Neural cell (in vitro differentiated cells): ENCODE measurements around the gene TAGAP. TPM values are rescaled to one million over a fixed set of nuclear protein-coding genes. Genes with fewer than 3 reads are reported as not detected.

Experiments used
- H2AFZ ChIP-seq: fragments of 200-600, 300-800 bp; sonication (generic), shearing (Covaris generic); 2 replicates; pipeline ENCODE4 v1.6.0; 2014; ENCODE audit warnings: low read depth, mild to moderate bottlenecking, antibody characterized with exemption, low read length, moderate library complexity
- H3F3A ChIP-seq: fragments of 200-600 bp; shearing (Covaris generic); 2 replicates; pipeline ENCODE4 v1.6.1; 2016; ENCODE audit warnings: mild to moderate bottlenecking, moderate library complexity, mixed read lengths, antibody characterized with exemption, low read length; ENCODE audit not compliant: insufficient read depth, poor library complexity, severe bottlenecking
- H3K27ac ChIP-seq: fragments of 200-600, 300-800 bp; sonication (generic), shearing (Covaris generic); 2 replicates; pipeline ENCODE4 v1.5.1; 2014; ENCODE audit warnings: mild to moderate bottlenecking, low read length, moderate library complexity
- H3K27me3 ChIP-seq: fragments of 300-800, 200-600 bp; sonication (generic), shearing (Covaris generic); 2 replicates; pipeline ENCODE4 v1.6.0; 2014; ENCODE audit warnings: mild to moderate bottlenecking, low read depth, low read length, moderate library complexity; ENCODE audit not compliant: insufficient read depth
- H3K36me3 ChIP-seq: fragments of 300-800, 200-600 bp; sonication (generic), shearing (Covaris generic); 2 replicates; pipeline ENCODE4 v1.5.1; 2014; ENCODE audit warnings: mild to moderate bottlenecking, antibody characterized with exemption, low read length, moderate library complexity; ENCODE audit not compliant: insufficient read depth
- H3K4me2 ChIP-seq: fragments of 300-800, 200-600 bp; sonication (generic), shearing (Covaris generic); 2 replicates; pipeline ENCODE4 v1.6.0; 2014; ENCODE audit warnings: mild to moderate bottlenecking, low read length
- H3K4me3 ChIP-seq: fragments of 300-800, 200-600 bp; sonication (generic), shearing (Covaris generic); 2 replicates; pipeline ENCODE4 v1.5.1; 2014; ENCODE audit warnings: mild to moderate bottlenecking, low read length, moderate library complexity
- H3K79me2 ChIP-seq: fragments of 200-600 bp; shearing (Covaris generic); replicated peaks from 2 replicates; pipeline ENCODE4 v1.6.0; 2014; ENCODE audit warnings: mild to moderate bottlenecking, low read length, moderate library complexity; ENCODE audit not compliant: insufficient read depth
- H3K9ac ChIP-seq: fragments of 300-800, 200-600 bp; sonication (generic), shearing (Covaris generic); 2 replicates; pipeline ENCODE4 v1.6.1; 2016; ENCODE audit warnings: mild to moderate bottlenecking, low read length, mixed read lengths
- H3K9me2 ChIP-seq: fragments of 200-600 bp; shearing (Covaris generic); 2 replicates; pipeline ENCODE4 v1.6.1; 2016; ENCODE audit warnings: mild to moderate bottlenecking, low read length, mixed read lengths; ENCODE audit not compliant: insufficient read depth
- H3K9me3 ChIP-seq: fragments of 200-600, 300-800 bp; sonication (generic), shearing (Covaris generic); 2 replicates; pipeline ENCODE4 v1.6.1; 2016; ENCODE audit warnings: mild to moderate bottlenecking, mixed run types, low read length, moderate library complexity, mixed read lengths
- H4K20me1 ChIP-seq: fragments of 200-600 bp; shearing (Covaris generic); 2 replicates; pipeline ENCODE4 v1.6.1; 2016; ENCODE audit warnings: mild to moderate bottlenecking, mixed run types; ENCODE audit not compliant: insufficient read depth
- CTCF ChIP-seq: fragments of 450-650 bp; IDR thresholded peaks from 2 replicates; pipeline ENCODE4 v1.5.1; 2014; ENCODE audit warnings: antibody characterized with exemption, mild to moderate bottlenecking, moderate library complexity; ENCODE audit not compliant: poor library complexity, severe bottlenecking
- EP300 ChIP-seq: fragments of 450-650 bp; conservative IDR thresholded peaks from 2 replicates; pipeline ENCODE4 v1.6.1; 2014; ENCODE audit warnings: antibody characterized with exemption, mild to moderate bottlenecking, moderate library complexity; ENCODE audit not compliant: poor library complexity, severe bottlenecking
- EZH2 ChIP-seq: fragments of 200-600, 300-800 bp; shearing (Covaris generic), sonication (generic); IDR thresholded peaks from 2 replicates; pipeline ENCODE4 v1.6.1; 2014; ENCODE audit warnings: antibody characterized with exemption, low read length, borderline replicate concordance, mild to moderate bottlenecking; ENCODE audit not compliant: insufficient read depth, poor library complexity, severe bottlenecking
- MXI1 ChIP-seq: fragments of 450-650 bp; conservative IDR thresholded peaks from 2 replicates; pipeline ENCODE4 v1.6.1; 2014; ENCODE audit warnings: antibody characterized with exemption, mild to moderate bottlenecking; ENCODE audit not compliant: poor library complexity, severe bottlenecking
- POLR2AphosphoS5 ChIP-seq: IDR thresholded peaks from 2 replicates; pipeline ENCODE4 v1.6.1; 2012
- RAD21 ChIP-seq: fragments of 450-650 bp; conservative IDR thresholded peaks from 2 replicates; pipeline ENCODE4 v1.6.1; 2014; ENCODE audit warnings: antibody characterized with exemption, mild to moderate bottlenecking, moderate library complexity
- REST ChIP-seq: IDR thresholded peaks from 2 replicates; pipeline ENCODE4 v1.6.1; 2012; ENCODE audit warnings: borderline replicate concordance
- SMC3 ChIP-seq: fragments of 450-650 bp; conservative IDR thresholded peaks from 2 replicates; pipeline ENCODE4 v1.6.1; 2014; ENCODE audit warnings: antibody characterized with exemption, mild to moderate bottlenecking, moderate library complexity; ENCODE audit not compliant: poor library complexity
- TAF1 ChIP-seq: IDR thresholded peaks from 2 replicates; pipeline ENCODE4 v1.6.1; 2012; ENCODE audit warnings: low read depth
- polyA plus RNA-seq: library from polyadenylated mRNA; depleted of rRNA; stranded (reverse); fragments of >200 nt; gene quantifications from 2 replicates; pipeline ENCODE4 v1.2.3, GENCODE V29; 2014

Gene TAGAP
- polyA plus RNA-seq, 1 donor from 2014 or later, result not detected

GRCh38 chr6:159045801-159046200, 1.0 kb upstream of the TAGAP start:
- Histone ChIP-seq H2AFZ (no peak overlapping the region), H3K9ac (no peak overlapping the region), H3K27ac (no peak overlapping the region), H3K4me2 (no peak overlapping the region), H3K4me3 (no peak overlapping the region), H3K27me3 (no peaks in the 10 kb centered on the region), H3K36me3 (no peaks in the 10 kb centered on the region), H3K9me3 (no peaks in the 10 kb centered on the region), H3F3A (no peaks in the 10 kb centered on the region), H3K9me2 (no peaks in the 10 kb centered on the region), H3K79me2 (no peaks in the 10 kb centered on the region), H4K20me1 (no peaks in the 10 kb centered on the region)
- TF ChIP-seq EZH2, result no peak
- no peak for TF ChIP-seq EP300
- TF ChIP-seq MXI1, result no peak
- no peak for TF ChIP-seq CTCF
- no peak for TF ChIP-seq SMC3
- no peak for TF ChIP-seq POLR2AphosphoS5
- TF ChIP-seq RAD21, result no peak
- no peak for TF ChIP-seq REST
- TF ChIP-seq TAF1, result no peak

- Histone ChIP-seq H3K79me2 (no peaks in the 10 kb centered on the region), H3K36me3 (no peaks in the 10 kb centered on the region), H3K9ac (no peak overlapping the region), H3K27ac (no peak overlapping the region), H4K20me1 (no peaks in the 10 kb centered on the region), H3K9me2 (no peaks in the 10 kb centered on the region), H3K4me3 (no peak overlapping the region), H2AFZ (no peak overlapping the region), H3K9me3 (no peaks in the 10 kb centered on the region), H3K27me3 (no peaks in the 10 kb centered on the region), H3K4me2 (no peak overlapping the region), H3F3A (no peaks in the 10 kb centered on the region)
- TF ChIP-seq MXI1 (no peak), EZH2 (no peak), RAD21 (no peak), POLR2AphosphoS5 (no peak), TAF1 (no peak)
Observed at GRCh38 chr6:159043947-159044346, 844 bp downstream of the TAGAP start.
